Chondrocyte (in vitro differentiated cells): ENCODE results near the gene ID1. TPM values are rescaled to one million over a fixed set of nuclear protein-coding genes. Genes with fewer than 3 reads are reported as not detected.
"Not testable (repeated sequence)": the region's sequence is repeated elsewhere in the genome, so short reads cannot be mapped to it uniquely, and the experiment has no call there.

ENCODE experiments used
- DNase-seq: peaks from one replicate; pipeline ENCODE4 v3.0.0; 2021; ENCODE audit warnings: mixed read lengths, low spot score
- H3K27ac Mint-ChIP-seq: one replicate; pipeline ENCODE4 v1.8.0; 2021; ENCODE audit warnings: mild to moderate bottlenecking, moderate library complexity, mixed read lengths; ENCODE audit not compliant: unreplicated experiment
- H3K27me3 Mint-ChIP-seq: 2 replicates; pipeline ENCODE4 v1.8.0; 2021; ENCODE audit warnings: low read depth, mixed read lengths
- H3K36me3 Mint-ChIP-seq: 2 replicates; pipeline ENCODE4 v1.8.0; 2021; ENCODE audit warnings: low read depth, mixed read lengths
- H3K4me1 Mint-ChIP-seq: 2 replicates; pipeline ENCODE4 v1.8.0; 2021; ENCODE audit warnings: low read depth, mild to moderate bottlenecking, mixed read lengths
- H3K4me3 Mint-ChIP-seq: one replicate; pipeline ENCODE4 v1.8.0; 2021; ENCODE audit warnings: mild to moderate bottlenecking, moderate library complexity, mixed read lengths; ENCODE audit not compliant: unreplicated experiment
- H3K9me3 Mint-ChIP-seq: 2 replicates; pipeline ENCODE4 v1.8.0; 2021; ENCODE audit warnings: low read depth, mixed read lengths
- CTCF ChIP-seq: fragments of 200-600 bp; sonication (generic); IDR thresholded peaks from 2 replicates; pipeline ENCODE4 v1.5.0; 2021; ENCODE audit warnings: antibody characterized with exemption, mild to moderate bottlenecking, moderate library complexity
- total RNA-seq: library from RNA; stranded (reverse); gene quantifications from 3 replicates; pipeline ENCODE4 v1.2.1, GENCODE V29; 2021

ID1 gene
- total RNA-seq, 1 donor from 2014 or later = 9.0 TPM

- Mint-ChIP-seq H3K9me3 (no peaks in the 10 kb centered on the region), H3K4me3 (peak overlapping the region; percentile 99), H3K36me3 (no peaks in the 10 kb centered on the region), H3K27me3 (no peaks in the 10 kb centered on the region), H3K27ac (peak overlapping the region; percentile 95), H3K4me1 (peaks cover 62% of the 10 kb centered on the region)
- DNase-seq = no peak
- peak; percentile 25 for TF ChIP-seq CTCF
Measured at GRCh38 chr20:31605902-31606803, 1.1 kb downstream of the ID1 start.

GRCh38 chr20:31606804-31607639 is 1.9 kb downstream of the ID1 start:
- peaks cover 62% of the 10 kb centered on the region for H3K4me1 Mint-ChIP-seq
- H3K36me3 Mint-ChIP-seq = no peaks in the 10 kb centered on the region
- H3K4me3 Mint-ChIP-seq = peak overlapping the region; percentile 99
- no peak for DNase-seq
- no peaks in the 10 kb centered on the region for H3K27me3 Mint-ChIP-seq
- H3K9me3 Mint-ChIP-seq = no peaks in the 10 kb centered on the region
- peak overlapping the region; percentile 81 for H3K27ac Mint-ChIP-seq
- no peak for TF ChIP-seq CTCF

GRCh38 chr20:31607640-31608250 is 2.7 kb downstream of the ID1 start:
- Mint-ChIP-seq H3K4me3 (peak overlapping the region; percentile 44), H3K27me3 (no peaks in the 10 kb centered on the region), H3K4me1 (peaks cover 58% of the 10 kb centered on the region), H3K36me3 (no peaks in the 10 kb centered on the region), H3K27ac (peak overlapping the region; percentile 81), H3K9me3 (no peaks in the 10 kb centered on the region)
- TF ChIP-seq CTCF = peak; percentile 19
- no peak for DNase-seq

- H3K9me3 Mint-ChIP-seq = no peaks in the 10 kb centered on the region
- H3K4me3 Mint-ChIP-seq = peak overlapping the region; percentile 12
- H3K4me1 Mint-ChIP-seq = peaks cover 56% of the 10 kb centered on the region
- TF ChIP-seq CTCF = peak; percentile 12
- H3K27ac Mint-ChIP-seq = no peak overlapping the region
- no peaks in the 10 kb centered on the region for H3K36me3 Mint-ChIP-seq
- H3K27me3 Mint-ChIP-seq = peaks cover 1% of the 10 kb centered on the region
- no peak for DNase-seq
Measured at GRCh38 chr20:31608251-31608945, 3.3 kb downstream of the ID1 start.

GRCh38 chr20:31612271-31612640 is 7.2 kb downstream of the ID1 start:
- H3K27ac Mint-ChIP-seq, H3K4me3 Mint-ChIP-seq, H3K36me3 Mint-ChIP-seq, H3K27me3 Mint-ChIP-seq, H3K9me3 Mint-ChIP-seq, DNase-seq: not testable (repeated sequence)
- peaks cover 21% of the 10 kb centered on the region for H3K4me1 Mint-ChIP-seq
